Testis (tissue), 2 donors: ENCODE data around the gene IFNAR2.

Experiments
- POLR2A ChIP-seq: fragments of 450-650 bp; IDR thresholded peaks from one replicate; pipeline ENCODE4 v1.6.1; 2017; ENCODE audit warnings: antibody characterized with exemption, mild to moderate bottlenecking, moderate library complexity
- TF ChIP-seq, protein P1 (sequence below), 3 experiments: fragments of 450-650 bp in 2 of 3; fragments of 200-600 bp in 1 of 3; sonication (generic) in 1 of 3; IDR thresholded peaks; one replicate each; pipeline ENCODE4 v1.5.1; 2016 to 2019; ENCODE audit warnings: antibody characterized with exemption in 3 of 3, mild to moderate bottlenecking in 2 of 3, moderate library complexity in 1 of 3

DNA sequence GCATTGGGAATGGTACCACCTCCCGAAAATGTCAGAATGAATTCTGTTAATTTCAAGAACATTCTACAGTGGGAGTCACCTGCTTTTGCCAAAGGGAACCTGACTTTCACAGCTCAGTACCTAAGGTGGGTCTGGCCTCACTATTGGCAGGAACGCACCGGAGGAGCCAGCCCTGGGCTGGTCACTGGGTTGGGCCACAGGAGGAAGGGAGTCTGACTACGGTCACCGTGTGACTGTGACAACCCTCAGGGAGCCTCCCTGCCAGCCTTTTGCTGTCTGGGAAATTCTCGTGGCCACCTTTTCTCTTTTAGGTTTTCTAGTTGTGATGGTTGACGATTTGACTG, 38.6 kb downstream of the IFNAR2 start:
- TF ChIP-seq, protein P1, sequence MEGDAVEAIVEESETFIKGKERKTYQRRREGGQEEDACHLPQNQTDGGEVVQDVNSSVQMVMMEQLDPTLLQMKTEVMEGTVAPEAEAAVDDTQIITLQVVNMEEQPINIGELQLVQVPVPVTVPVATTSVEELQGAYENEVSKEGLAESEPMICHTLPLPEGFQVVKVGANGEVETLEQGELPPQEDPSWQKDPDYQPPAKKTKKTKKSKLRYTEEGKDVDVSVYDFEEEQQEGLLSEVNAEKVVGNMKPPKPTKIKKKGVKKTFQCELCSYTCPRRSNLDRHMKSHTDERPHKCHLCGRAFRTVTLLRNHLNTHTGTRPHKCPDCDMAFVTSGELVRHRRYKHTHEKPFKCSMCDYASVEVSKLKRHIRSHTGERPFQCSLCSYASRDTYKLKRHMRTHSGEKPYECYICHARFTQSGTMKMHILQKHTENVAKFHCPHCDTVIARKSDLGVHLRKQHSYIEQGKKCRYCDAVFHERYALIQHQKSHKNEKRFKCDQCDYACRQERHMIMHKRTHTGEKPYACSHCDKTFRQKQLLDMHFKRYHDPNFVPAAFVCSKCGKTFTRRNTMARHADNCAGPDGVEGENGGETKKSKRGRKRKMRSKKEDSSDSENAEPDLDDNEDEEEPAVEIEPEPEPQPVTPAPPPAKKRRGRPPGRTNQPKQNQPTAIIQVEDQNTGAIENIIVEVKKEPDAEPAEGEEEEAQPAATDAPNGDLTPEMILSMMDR (IDR thresholded peaks at IDR 0.05): no peak
- no peak for TF ChIP-seq POLR2A
